ENCODE measurements around the gene ACE2. TPM values are rescaled to one million over a fixed set of nuclear protein-coding genes. Genes with fewer than 3 reads are reported as not detected.

ACE2 gene
- total RNA-seq, 4 donors from 2014 or later = 10.5 to 50.4 (median 32.1) TPM

- Histone ChIP-seq H3K27ac (no peak overlapping the region), H3K27me3 (no peaks in the 10 kb centered on the region), H3K4me1 (no peaks in the 10 kb centered on the region), H3K36me3 (no peaks in the 10 kb centered on the region), H3K9me3 (no peaks in the 10 kb centered on the region), H3K4me3 (no peak overlapping the region)
- intact Hi-C loops (cut with DNase I; ENCODE audit: low total_unique reads) (no loop called here), in situ Hi-C loops (cut with MboI; ENCODE audit: low pct_ligation_motif_present in 1 of 4, low pct_unique_long_range_greater_than_20kb in 1 of 4, low sequenced_read_pairs in 3 of 4) (no loop called here)
- TF ChIP-seq CTCF (IDR thresholded peaks at IDR 0.05) (no peak), EP300 (IDR thresholded peaks at IDR 0.05; ENCODE audit: low read depth) (no peak), POLR2AphosphoS5 (IDR thresholded peaks at IDR 0.05) (no peak), POLR2A (IDR thresholded peaks at IDR 0.05) (no peak)
- 77 to 82% methylated on average over 3 of the region's 3 CpGs for WGBS, 2 donors (ENCODE audit: low coverage in 1 of 2)
- DNase-seq = no peak
Measured at GRCh38 chrX:15645266-15645665, 44.5 kb upstream of the ACE2 start.

GRCh38 chrX:15644560-15644872 is 43.8 kb upstream of the ACE2 start:
- H3K27me3 ChIP-seq = no peaks in the 10 kb centered on the region

GRCh38 chrX:15643786-15644559 is 43.2 kb upstream of the ACE2 start:
- Histone ChIP-seq H3K36me3 (no peaks in the 10 kb centered on the region), H3K27me3 (no peaks in the 10 kb centered on the region), H3K27ac (no peak overlapping the region), H3K4me3 (no peak overlapping the region), H3K4me1 (no peaks in the 10 kb centered on the region), H3K9me3 (no peaks in the 10 kb centered on the region)
- TF ChIP-seq POLR2A (IDR thresholded peaks at IDR 0.05) (no peak), EP300 (IDR thresholded peaks at IDR 0.05; ENCODE audit: low read depth) (no peak), POLR2AphosphoS5 (IDR thresholded peaks at IDR 0.05) (no peak), CTCF (IDR thresholded peaks at IDR 0.05) (no peak)
- in situ Hi-C loops (cut with MboI; ENCODE audit: low pct_ligation_motif_present in 1 of 4, low pct_unique_long_range_greater_than_20kb in 1 of 4, low sequenced_read_pairs in 3 of 4) (no loop called here), intact Hi-C loops (cut with DNase I; ENCODE audit: low total_unique reads) (no loop called here)
- no peak for DNase-seq
- WGBS, 2 donors (ENCODE audit: low coverage in 1 of 2) = 82 to 90% methylated on average over 5 to 7 of the region's 7 CpGs

More at GRCh38 chrX:15644560-15644872, 43.8 kb upstream of the ACE2 start:
- Histone ChIP-seq H3K36me3 (no peaks in the 10 kb centered on the region), H3K9me3 (no peaks in the 10 kb centered on the region), H3K27ac (no peak overlapping the region), H3K4me1 (no peaks in the 10 kb centered on the region), H3K4me3 (no peak overlapping the region)
- intact Hi-C loops (cut with DNase I; ENCODE audit: low total_unique reads) (no loop called here), in situ Hi-C loops (cut with MboI; ENCODE audit: low pct_ligation_motif_present in 1 of 4, low pct_unique_long_range_greater_than_20kb in 1 of 4, low sequenced_read_pairs in 3 of 4) (no loop called here)
- WGBS, 2 donors (ENCODE audit: low coverage in 1 of 2) = 84 to 100% methylated on average over 1 of the region's 1 CpG
- TF ChIP-seq POLR2AphosphoS5 (IDR thresholded peaks at IDR 0.05) (no peak), EP300 (IDR thresholded peaks at IDR 0.05; ENCODE audit: low read depth) (no peak), POLR2A (IDR thresholded peaks at IDR 0.05) (no peak), CTCF (IDR thresholded peaks at IDR 0.05) (no peak)
- DNase-seq = no peak

GRCh38 chrX:15631637-15632036 is 30.9 kb upstream of the ACE2 start:
- H3K36me3 ChIP-seq = no peaks in the 10 kb centered on the region
- no peak for TF ChIP-seq EP300 (IDR thresholded peaks at IDR 0.05; ENCODE audit: low read depth)
- TF ChIP-seq POLR2A (IDR thresholded peaks at IDR 0.05) = no peak
- TF ChIP-seq CTCF (IDR thresholded peaks at IDR 0.05) = no peak
- TF ChIP-seq POLR2AphosphoS5 (IDR thresholded peaks at IDR 0.05) = no peak
- intact Hi-C loops (cut with DNase I; ENCODE audit: low total_unique reads) (no loop called here), in situ Hi-C loops (cut with MboI; ENCODE audit: low pct_ligation_motif_present in 1 of 4, low pct_unique_long_range_greater_than_20kb in 1 of 4, low sequenced_read_pairs in 3 of 4) (no loop called here)
- no peak for DNase-seq
- H3K4me1 ChIP-seq = no peaks in the 10 kb centered on the region
- H3K4me3 ChIP-seq = no peak overlapping the region
- no peak overlapping the region for H3K27ac ChIP-seq
- H3K27me3 ChIP-seq = no peaks in the 10 kb centered on the region
- no peaks in the 10 kb centered on the region for H3K9me3 ChIP-seq
